ENCODE results near the gene MCOLN3.
A peak's percentile ranks its signal among the peaks of the same experiment; 100 is the strongest.
"Not testable (repeated sequence)": the region's sequence is repeated elsewhere in the genome, so short reads cannot be mapped to it uniquely, and the experiment has no call there.

Gene MCOLN3

GRCh38 chr1:85028151-85028550 is 20.1 kb downstream of the MCOLN3 start:
- H3K4me3 Mint-ChIP-seq = no peak overlapping the region
- CTCF ChIA-PET = interaction anchor here (0.8 to 2.9 kb wide), 20 partner anchors 9 to 246 kb away, joined by 3 to 108 read pairs (median 5); no protein-coding TSS in a partner anchor
- DNase-seq = no peak
- H3K4me1 Mint-ChIP-seq = peaks cover 13% of the 10 kb centered on the region
- H3K36me3 Mint-ChIP-seq = peaks cover 4% of the 10 kb centered on the region
- no peaks in the 10 kb centered on the region for H3K9me3 Mint-ChIP-seq
- H3K27ac Mint-ChIP-seq = no peak overlapping the region
- H3K27me3 Mint-ChIP-seq = no peaks in the 10 kb centered on the region

GRCh38 chr1:85027242-85027983 is 20.9 kb downstream of the MCOLN3 start:
- no peaks in the 10 kb centered on the region for H3K9me3 Mint-ChIP-seq
- no peak overlapping the region for H3K4me3 Mint-ChIP-seq
- no peaks in the 10 kb centered on the region for H3K27me3 Mint-ChIP-seq
- H3K4me1 Mint-ChIP-seq = peaks cover 13% of the 10 kb centered on the region
- DNase-seq = peak; percentile 40
- CTCF ChIA-PET = interaction anchor here (0.6 to 2.9 kb wide), 24 partner anchors 9 to 513 kb away, joined by 3 to 108 read pairs (median 4); no protein-coding TSS in a partner anchor
- H3K27ac Mint-ChIP-seq = peak overlapping the region; percentile 78
- peaks cover 4% of the 10 kb centered on the region for H3K36me3 Mint-ChIP-seq

- Mint-ChIP-seq H3K36me3 (peaks cover 5% of the 10 kb centered on the region), H3K4me3 (no peak overlapping the region), H3K27ac (no peak overlapping the region), H3K27me3 (no peaks in the 10 kb centered on the region), H3K9me3 (no peaks in the 10 kb centered on the region), H3K4me1 (peaks cover 13% of the 10 kb centered on the region)
- no peak for DNase-seq
- CTCF ChIA-PET = interaction anchor here (2.3 to 2.9 kb wide), 3 partner anchors 53 to 82 kb away, joined by 9 to 108 read pairs (median 24); no protein-coding TSS in a partner anchor
Measured at GRCh38 chr1:85025940-85026339, 22.4 kb downstream of the MCOLN3 start.

GRCh38 chr1:85024736-85025135 is 23.6 kb downstream of the MCOLN3 start:
- no peaks in the 10 kb centered on the region for H3K9me3 Mint-ChIP-seq
- CTCF ChIA-PET = interaction anchor here (1.1 to 2.4 kb wide), 3 partner anchors 21 to 234 kb away, joined by 3 to 24 read pairs (median 3); no protein-coding TSS in a partner anchor

GRCh38 chr1:85022700-85023099 is 25.6 kb downstream of the MCOLN3 start:
- H3K36me3 Mint-ChIP-seq = peaks cover 5% of the 10 kb centered on the region
- H3K27ac Mint-ChIP-seq = no peak overlapping the region
- H3K4me1 Mint-ChIP-seq = peaks cover 10% of the 10 kb centered on the region
- CTCF ChIA-PET = no interaction called here
- no peak for DNase-seq
- H3K4me3 Mint-ChIP-seq = no peak overlapping the region
- H3K9me3 Mint-ChIP-seq = no peaks in the 10 kb centered on the region
- no peaks in the 10 kb centered on the region for H3K27me3 Mint-ChIP-seq

More at GRCh38 chr1:85024736-85025135, 23.6 kb downstream of the MCOLN3 start:
- DNase-seq = no peak
- H3K27ac Mint-ChIP-seq = no peak overlapping the region
- peaks cover 13% of the 10 kb centered on the region for H3K4me1 Mint-ChIP-seq
- no peak overlapping the region for H3K4me3 Mint-ChIP-seq
- no peaks in the 10 kb centered on the region for H3K27me3 Mint-ChIP-seq
- H3K36me3 Mint-ChIP-seq = peaks cover 5% of the 10 kb centered on the region

GRCh38 chr1:85019994-85020393 is 28.3 kb downstream of the MCOLN3 start:
- CTCF ChIA-PET = no interaction called here
- no peak for DNase-seq
- H3K4me3 Mint-ChIP-seq = no peak overlapping the region
- peaks cover 7% of the 10 kb centered on the region for H3K4me1 Mint-ChIP-seq
- peaks cover 7% of the 10 kb centered on the region for H3K36me3 Mint-ChIP-seq
- peaks cover 5% of the 10 kb centered on the region for H3K27me3 Mint-ChIP-seq
- no peak overlapping the region for H3K27ac Mint-ChIP-seq
- peaks cover 2% of the 10 kb centered on the region for H3K9me3 Mint-ChIP-seq

GRCh38 chr1:85015826-85016225 is 32.5 kb downstream of the MCOLN3 start:
- Mint-ChIP-seq H3K9me3 (peaks cover 3% of the 10 kb centered on the region), H3K27ac (no peak overlapping the region), H3K36me3 (peaks cover 12% of the 10 kb centered on the region), H3K27me3 (peaks cover 29% of the 10 kb centered on the region), H3K4me1 (peaks cover 14% of the 10 kb centered on the region), H3K4me3 (no peak overlapping the region)
- CTCF ChIA-PET = no interaction called here
- no peak for DNase-seq

GRCh38 chr1:85005641-85006040 is 42.7 kb downstream of the MCOLN3 start:
- DNase-seq = not testable (repeated sequence)
- H3K27ac Mint-ChIP-seq = peak overlapping the region; percentile 85
- H3K4me3 Mint-ChIP-seq = peak overlapping the region; percentile 0
- peaks cover 39% of the 10 kb centered on the region for H3K27me3 Mint-ChIP-seq
- peaks cover 53% of the 10 kb centered on the region for H3K36me3 Mint-ChIP-seq
- CTCF ChIA-PET = interaction anchor here (1.2 kb wide), 1 partner anchor 61 kb away, joined by 4 read pairs; no protein-coding TSS in a partner anchor
- peaks cover 41% of the 10 kb centered on the region for H3K4me1 Mint-ChIP-seq
- peaks cover 59% of the 10 kb centered on the region for H3K9me3 Mint-ChIP-seq

GRCh38 chr1:85001742-85002141 is 46.6 kb downstream of the MCOLN3 start:
- Mint-ChIP-seq H3K36me3 (peaks cover 36% of the 10 kb centered on the region), H3K4me1 (peaks cover 46% of the 10 kb centered on the region), H3K27me3 (peaks cover 47% of the 10 kb centered on the region), H3K27ac (no peak overlapping the region), H3K4me3 (no peak overlapping the region), H3K9me3 (peaks cover 34% of the 10 kb centered on the region)
- DNase-seq = no peak
- CTCF ChIA-PET = interaction anchor here (0.7 to 1.1 kb wide), 2 partner anchors 57 to 253 kb away, joined by 3 to 5 read pairs; no protein-coding TSS in a partner anchor

GRCh38 chr1:84998642-84999280 is 49.5 kb downstream of the MCOLN3 start:
- peaks cover 10% of the 10 kb centered on the region for H3K9me3 Mint-ChIP-seq
- peak overlapping the region; percentile 76 for H3K27ac Mint-ChIP-seq
- peaks cover 55% of the 10 kb centered on the region for H3K27me3 Mint-ChIP-seq
- peaks cover 41% of the 10 kb centered on the region for H3K4me1 Mint-ChIP-seq
- CTCF ChIA-PET = interaction anchor here (1.0 kb wide), 2 partner anchors 29 to 54 kb away, joined by 4 to 8 read pairs; no protein-coding TSS in a partner anchor
- H3K4me3 Mint-ChIP-seq = peak overlapping the region; percentile 83
- H3K36me3 Mint-ChIP-seq = peaks cover 18% of the 10 kb centered on the region
- DNase-seq = peak; percentile 64

- CTCF ChIA-PET = interaction anchor here (1.0 kb wide), 2 partner anchors 30 to 53 kb away, joined by 4 to 8 read pairs; no protein-coding TSS in a partner anchor
Measured at GRCh38 chr1:84997667-84998600, 50.4 kb downstream of the MCOLN3 start.

GRCh38 chr1:84996846-84997666 is 51.2 kb downstream of the MCOLN3 start, which contains the start of gene MCOLN2:
Gene MCOLN2, minus strand, starts transcription at chr1:84997113. Its CDS starts 241 bp downstream, at chr1:84996872.
- Mint-ChIP-seq H3K27me3 (peaks cover 41% of the 10 kb centered on the region), H3K4me3 (peak within 1 kb of the TSS; percentile 83), H3K36me3 (peaks cover 7% of the 10 kb centered on the region), H3K9me3 (peaks cover under 1% of the 10 kb centered on the region), H3K4me1 (peaks cover 49% of the 10 kb centered on the region), H3K27ac (peak within 1 kb of the TSS; percentile 34)
- DNase-seq = peak; percentile 69
- CTCF ChIA-PET = interaction anchor here (3.5 kb wide), 1 partner anchor 53 kb away, joined by 28 read pairs; no protein-coding TSS in a partner anchor

More at GRCh38 chr1:84997667-84998600, 50.4 kb downstream of the MCOLN3 start:
- H3K27me3 Mint-ChIP-seq = peaks cover 47% of the 10 kb centered on the region
- peak; percentile 31 for DNase-seq
- H3K27ac Mint-ChIP-seq = peak overlapping the region; percentile 58
- peaks cover 42% of the 10 kb centered on the region for H3K4me1 Mint-ChIP-seq
- H3K4me3 Mint-ChIP-seq = peak overlapping the region; percentile 83
- peaks cover 5% of the 10 kb centered on the region for H3K9me3 Mint-ChIP-seq
- H3K36me3 Mint-ChIP-seq = peaks cover 9% of the 10 kb centered on the region

Data from activated naive CD4-positive, alpha-beta T cell treated with anti-CD3 and anti-CD28 coated beads, Interleukin-2, amount 10 ng/mL, durations not matched to agents 7 days and 5 days (primary cell).